ENCODE measurements around the gene ATR.

DNA sequence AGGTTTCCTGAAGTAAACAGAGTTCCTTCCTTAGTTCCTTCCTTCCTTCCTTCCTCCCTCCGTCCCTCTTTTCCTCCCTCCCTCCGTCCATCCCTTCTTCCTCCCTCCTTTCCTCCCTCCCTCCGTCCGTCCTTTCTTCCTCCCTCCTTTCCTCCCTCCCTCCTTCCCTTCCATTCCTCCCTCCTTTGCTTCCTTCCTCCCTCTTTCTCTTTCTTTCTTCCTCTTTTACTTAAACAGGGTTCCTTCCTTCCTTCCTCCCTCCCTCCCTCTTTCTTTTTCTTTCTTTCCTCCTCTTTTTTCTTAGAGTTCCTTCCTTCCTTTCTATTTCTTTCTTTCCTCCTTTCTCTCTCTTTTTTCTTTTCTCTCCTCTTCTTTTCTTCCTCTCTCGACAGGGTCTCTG lies 35.2 kb downstream of the ATR start:
- TF ChIP-seq EZH2 (IDR thresholded peaks at IDR 0.05) (no peak), POLR2AphosphoS5 (IDR thresholded peaks at IDR 0.05; ENCODE audit: borderline replicate concordance, low read depth, low read length) (no peak)

Data from SK-N-MC (cell line).